ENCODE data around the gene CIDEB.
A peak's percentile ranks its signal among the peaks of the same experiment; 100 is the strongest.
"Not testable (repeated sequence)": the region's sequence is repeated elsewhere in the genome, so short reads cannot be mapped to it uniquely, and the experiment has no call there.

Gene CIDEB, protein sequence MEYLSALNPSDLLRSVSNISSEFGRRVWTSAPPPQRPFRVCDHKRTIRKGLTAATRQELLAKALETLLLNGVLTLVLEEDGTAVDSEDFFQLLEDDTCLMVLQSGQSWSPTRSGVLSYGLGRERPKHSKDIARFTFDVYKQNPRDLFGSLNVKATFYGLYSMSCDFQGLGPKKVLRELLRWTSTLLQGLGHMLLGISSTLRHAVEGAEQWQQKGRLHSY

DNA sequence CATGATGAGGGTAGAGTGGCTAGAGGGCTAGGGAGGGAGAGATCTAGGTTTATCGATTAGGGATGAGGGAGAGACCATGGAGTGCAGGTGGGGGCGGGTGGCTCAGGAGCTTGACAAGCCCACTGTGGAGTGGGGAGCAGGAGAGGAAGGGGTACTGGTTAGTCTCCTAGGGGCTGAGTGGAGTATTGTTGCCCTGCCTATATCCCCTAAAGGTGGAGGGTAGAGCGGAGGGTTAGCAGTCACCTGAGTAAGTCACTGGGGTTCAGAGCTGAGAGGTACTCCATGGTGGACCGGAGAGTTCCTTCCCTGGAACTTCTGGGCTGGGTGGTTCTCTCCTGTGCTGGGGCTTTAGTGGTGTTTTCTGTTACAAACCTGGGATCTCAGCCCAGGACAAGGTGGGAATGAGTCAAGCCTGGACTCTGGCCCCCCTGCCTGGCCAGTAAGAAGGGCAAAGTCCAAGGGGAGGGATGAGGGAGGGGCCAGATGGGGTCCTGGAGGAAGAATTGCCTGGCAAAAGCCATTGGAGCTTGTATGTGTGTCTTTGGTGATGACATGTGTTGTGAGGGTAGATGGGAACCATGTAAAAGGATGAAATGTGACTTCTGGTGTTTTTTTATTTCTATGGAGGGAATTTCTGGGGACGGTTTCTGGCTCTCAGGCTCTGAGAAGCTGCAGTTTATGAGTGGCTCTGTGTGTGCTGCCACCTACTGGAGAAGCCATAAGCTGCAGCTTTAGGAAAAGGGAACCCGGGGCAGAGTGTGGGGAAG lies at the start of gene CIDEB:
CIDEB (minus strand) TSS at position 403 of the 767 bp plus-strand sequence; CDS start at position 284, 119 bp downstream.
- DNase-seq (ENCODE audit: low spot score): peak; percentile 79

GRCh38 chr14:24356208-24356607 lies 48.4 kb upstream of the CIDEB start:
- TF ChIP-seq, protein P1, sequence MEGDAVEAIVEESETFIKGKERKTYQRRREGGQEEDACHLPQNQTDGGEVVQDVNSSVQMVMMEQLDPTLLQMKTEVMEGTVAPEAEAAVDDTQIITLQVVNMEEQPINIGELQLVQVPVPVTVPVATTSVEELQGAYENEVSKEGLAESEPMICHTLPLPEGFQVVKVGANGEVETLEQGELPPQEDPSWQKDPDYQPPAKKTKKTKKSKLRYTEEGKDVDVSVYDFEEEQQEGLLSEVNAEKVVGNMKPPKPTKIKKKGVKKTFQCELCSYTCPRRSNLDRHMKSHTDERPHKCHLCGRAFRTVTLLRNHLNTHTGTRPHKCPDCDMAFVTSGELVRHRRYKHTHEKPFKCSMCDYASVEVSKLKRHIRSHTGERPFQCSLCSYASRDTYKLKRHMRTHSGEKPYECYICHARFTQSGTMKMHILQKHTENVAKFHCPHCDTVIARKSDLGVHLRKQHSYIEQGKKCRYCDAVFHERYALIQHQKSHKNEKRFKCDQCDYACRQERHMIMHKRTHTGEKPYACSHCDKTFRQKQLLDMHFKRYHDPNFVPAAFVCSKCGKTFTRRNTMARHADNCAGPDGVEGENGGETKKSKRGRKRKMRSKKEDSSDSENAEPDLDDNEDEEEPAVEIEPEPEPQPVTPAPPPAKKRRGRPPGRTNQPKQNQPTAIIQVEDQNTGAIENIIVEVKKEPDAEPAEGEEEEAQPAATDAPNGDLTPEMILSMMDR (IDR thresholded peaks at IDR 0.05; ENCODE audit: extremely low read depth, missing control alignments): no peak

More for the DNA sequence above, at the start of gene CIDEB:
- TF ChIP-seq, protein P1 (IDR thresholded peaks at IDR 0.05; ENCODE audit: extremely low read depth, missing control alignments): peak; percentile 91

DNA sequence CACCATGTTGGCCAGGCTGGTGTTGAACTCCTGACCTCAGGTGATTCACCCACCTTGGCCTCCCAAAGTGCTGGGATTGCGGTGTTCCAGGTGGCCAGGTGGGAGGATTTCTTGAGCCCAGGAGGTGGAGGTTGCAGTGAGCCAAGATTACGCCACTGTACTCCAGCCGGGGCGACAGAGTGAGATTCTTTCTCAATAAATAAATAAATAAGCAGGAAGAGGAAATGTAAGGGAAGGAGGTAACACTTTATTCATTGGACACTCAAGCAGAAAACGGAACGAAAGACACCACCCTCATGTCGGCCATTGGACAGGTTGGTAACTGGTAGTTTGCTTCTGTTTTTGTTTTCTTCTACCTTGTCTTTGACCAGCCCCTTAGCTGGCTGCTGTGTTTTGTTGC lies 47.2 kb upstream of the CIDEB start:
- TF ChIP-seq, protein P1 (IDR thresholded peaks at IDR 0.05; ENCODE audit: extremely low read depth, missing control alignments): no peak
- DNase-seq (ENCODE audit: low spot score): no peak

More at GRCh38 chr14:24356208-24356607, 48.4 kb upstream of the CIDEB start:
- DNase-seq (ENCODE audit: low spot score): no peak

- DNase-seq (ENCODE audit: low spot score): not testable (repeated sequence)
Measured at GRCh38 chr14:24354482-24354825, 46.7 kb upstream of the CIDEB start.

- TF ChIP-seq, protein P1 (IDR thresholded peaks at IDR 0.05; ENCODE audit: extremely low read depth, missing control alignments): no peak
- DNase-seq (ENCODE audit: low spot score): no peak
Measured at GRCh38 chr14:24353559-24354481, 46.0 kb upstream of the CIDEB start.

DNA sequence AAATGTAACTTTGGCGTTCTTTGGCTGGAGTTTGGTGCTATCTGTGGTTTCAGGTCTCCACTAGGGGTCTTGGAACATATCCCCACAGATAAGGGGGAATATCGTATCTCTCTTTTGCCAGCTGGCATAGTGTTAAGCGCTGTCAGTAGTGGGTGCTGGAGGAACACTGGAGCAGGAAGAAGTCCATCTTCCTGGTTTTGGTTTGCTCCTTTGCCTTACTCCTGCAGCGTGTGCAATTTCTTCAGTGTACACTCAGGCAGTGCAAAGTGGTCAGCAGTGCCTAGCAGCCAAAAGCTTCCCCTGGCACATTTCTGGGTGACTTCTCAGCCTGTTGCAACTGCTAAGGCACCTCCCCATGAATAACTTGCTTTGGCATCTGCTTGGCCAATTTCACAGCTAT lies 43.7 kb upstream of the CIDEB start:
- DNase-seq (ENCODE audit: low spot score): no peak
- TF ChIP-seq, protein P1 (IDR thresholded peaks at IDR 0.05; ENCODE audit: extremely low read depth, missing control alignments): no peak

DNA sequence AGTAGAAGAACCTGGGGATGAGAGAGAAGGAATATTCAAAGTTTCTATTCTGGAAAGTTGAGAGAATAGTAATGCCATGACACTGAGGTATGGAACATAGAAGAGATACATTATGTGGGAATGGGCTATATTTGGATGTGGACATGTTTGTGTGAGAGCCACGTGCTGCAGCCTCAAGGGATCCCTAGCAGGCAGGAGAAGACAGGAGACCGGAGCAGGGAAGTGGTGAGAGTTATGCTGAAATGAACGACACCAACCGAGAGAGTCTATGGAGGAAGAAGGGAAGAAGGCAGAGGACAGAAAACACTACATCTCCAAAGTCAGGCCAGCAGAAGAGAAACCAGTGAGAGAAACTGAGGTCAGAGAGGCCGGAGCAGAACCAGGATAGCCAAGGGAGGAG lies 42.0 kb upstream of the CIDEB start:
- DNase-seq (ENCODE audit: low spot score): no peak
- TF ChIP-seq, protein P1 (IDR thresholded peaks at IDR 0.05; ENCODE audit: extremely low read depth, missing control alignments): no peak
